ENCODE results near the gene LHX2.

Gene LHX2

DNA sequence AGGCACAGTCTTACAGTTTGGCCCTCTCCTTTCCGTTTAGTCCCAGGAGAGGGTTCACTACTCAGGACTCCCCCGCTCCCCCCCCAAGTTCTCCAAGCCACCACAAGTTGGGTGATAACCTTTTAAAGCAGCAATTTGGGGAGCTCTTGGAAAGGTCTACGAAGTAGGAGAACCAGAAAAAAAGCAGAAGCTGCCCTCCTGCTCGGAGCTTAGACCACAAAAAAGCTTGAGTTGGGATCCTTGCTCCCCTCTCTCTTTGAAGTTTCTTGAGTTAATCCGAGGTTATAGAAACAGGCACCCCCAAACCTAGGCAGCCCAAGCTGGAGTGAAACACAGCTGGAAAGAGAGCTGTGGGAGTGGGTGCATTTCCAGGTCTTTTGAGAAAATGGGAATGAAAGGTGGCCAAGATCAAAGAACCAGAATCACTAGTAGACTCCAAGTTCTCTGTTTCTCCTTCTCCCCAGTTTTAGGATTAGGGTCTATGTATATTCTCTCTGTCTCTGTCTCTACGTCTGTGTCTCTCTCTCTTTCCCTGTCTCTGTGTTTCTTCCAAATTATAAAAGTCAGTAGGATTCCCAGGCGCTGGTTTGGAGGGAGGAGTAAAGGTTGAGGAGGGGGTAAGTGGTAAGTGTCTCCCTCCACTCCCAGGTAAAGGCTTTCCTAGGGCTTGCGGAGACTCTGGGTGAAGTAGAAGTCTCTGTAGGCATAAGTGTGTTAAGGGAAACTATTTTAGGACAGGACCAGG lies 2.8 kb downstream of the LHX2 start:
- no peak for FAIRE-seq

DNA sequence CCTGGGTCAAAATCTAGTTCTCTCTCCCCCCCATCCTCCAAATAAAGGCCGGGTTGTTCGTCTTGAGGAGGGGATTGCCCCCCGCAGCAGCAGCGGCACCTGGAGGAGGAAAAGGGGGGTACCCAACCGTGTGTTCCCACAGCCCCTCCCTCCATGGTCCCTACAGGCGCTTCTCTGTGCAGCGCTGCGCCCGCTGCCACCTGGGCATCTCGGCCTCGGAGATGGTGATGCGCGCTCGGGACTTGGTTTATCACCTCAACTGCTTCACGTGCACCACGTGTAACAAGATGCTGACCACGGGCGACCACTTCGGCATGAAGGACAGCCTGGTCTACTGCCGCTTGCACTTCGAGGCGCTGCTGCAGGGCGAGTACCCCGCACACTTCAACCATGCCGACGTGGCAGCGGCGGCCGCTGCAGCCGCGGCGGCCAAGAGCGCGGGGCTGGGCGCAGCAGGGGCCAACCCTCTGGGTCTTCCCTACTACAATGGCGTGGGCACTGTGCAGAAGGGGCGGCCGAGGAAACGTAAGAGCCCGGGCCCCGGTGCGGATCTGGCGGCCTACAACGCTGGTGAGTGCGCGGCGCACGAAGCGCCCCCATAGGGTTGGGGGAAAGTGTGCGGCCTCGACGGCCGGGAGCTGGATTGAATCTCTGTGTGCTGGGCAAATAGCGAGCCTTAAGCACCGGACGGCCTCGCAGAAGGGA lies 3.5 kb downstream of the LHX2 start:
- FAIRE-seq, result no peak

DNA sequence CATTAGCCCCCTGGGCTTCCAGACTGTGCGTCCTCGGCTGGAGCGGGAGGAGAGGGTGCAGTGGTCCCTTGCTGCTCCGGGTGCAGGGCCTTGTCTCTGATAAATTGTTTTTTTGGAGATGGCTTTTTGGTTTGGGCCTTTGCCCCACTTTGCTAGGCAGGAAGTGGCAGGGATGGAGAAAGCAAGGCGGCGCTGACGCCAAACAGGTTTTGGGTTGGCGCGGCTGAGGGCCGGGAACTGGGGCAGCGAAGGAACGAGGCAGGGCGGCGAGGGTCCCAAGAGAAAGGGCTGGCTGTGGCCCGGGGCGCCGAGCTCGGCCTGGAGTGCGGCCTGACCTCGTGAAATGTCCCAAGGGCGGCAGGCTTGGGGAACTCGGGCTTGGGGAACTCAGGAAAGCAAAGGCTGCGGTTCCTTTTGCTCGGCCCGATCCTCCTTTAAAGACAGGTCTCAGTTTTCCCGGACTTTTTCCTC lies 4.1 kb downstream of the LHX2 start:
- FAIRE-seq, result no peak

DNA sequence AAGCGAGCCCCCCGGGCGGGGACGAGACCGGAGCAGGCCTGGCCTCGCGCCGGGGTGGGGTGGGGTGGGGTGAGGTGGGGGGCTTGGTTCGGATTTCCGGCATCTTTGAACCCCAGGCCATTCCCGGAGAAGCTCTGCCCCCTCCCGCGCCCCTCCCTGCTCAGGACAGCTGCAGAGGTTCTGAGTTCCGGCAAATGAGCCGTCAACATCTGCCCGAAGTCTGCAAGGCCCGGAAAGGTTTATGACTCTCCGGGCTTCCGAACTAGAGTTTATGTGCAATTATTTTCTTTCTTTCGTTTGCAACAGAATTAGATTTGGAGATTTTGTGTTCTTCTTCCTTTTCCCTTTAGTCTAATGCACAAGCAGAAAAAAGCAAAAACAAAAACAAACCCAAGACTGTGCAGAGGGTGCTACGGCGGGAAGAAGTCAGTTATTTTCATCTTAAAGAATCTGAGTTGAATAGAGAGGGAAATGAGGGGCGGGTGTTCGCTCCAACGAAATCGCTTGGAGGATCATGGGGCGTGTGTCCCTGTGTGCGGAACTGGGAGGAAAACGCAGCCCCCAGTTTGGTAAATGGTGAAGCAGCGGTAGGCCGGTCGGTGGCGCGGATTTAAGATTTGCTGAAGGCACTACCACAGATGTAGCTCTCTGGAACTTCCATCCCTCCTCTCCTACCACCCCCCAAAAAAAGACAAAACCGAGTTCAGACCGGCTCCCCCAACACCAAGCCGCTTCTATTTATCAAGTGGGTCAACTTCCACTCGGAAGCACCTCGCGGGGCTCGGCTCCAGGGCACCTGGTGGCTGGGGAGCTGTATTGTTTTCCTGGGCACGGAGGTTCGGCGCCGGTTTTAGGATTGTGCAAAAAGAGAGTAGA lies 4.8 kb downstream of the LHX2 start:
- no peak for FAIRE-seq

DNA sequence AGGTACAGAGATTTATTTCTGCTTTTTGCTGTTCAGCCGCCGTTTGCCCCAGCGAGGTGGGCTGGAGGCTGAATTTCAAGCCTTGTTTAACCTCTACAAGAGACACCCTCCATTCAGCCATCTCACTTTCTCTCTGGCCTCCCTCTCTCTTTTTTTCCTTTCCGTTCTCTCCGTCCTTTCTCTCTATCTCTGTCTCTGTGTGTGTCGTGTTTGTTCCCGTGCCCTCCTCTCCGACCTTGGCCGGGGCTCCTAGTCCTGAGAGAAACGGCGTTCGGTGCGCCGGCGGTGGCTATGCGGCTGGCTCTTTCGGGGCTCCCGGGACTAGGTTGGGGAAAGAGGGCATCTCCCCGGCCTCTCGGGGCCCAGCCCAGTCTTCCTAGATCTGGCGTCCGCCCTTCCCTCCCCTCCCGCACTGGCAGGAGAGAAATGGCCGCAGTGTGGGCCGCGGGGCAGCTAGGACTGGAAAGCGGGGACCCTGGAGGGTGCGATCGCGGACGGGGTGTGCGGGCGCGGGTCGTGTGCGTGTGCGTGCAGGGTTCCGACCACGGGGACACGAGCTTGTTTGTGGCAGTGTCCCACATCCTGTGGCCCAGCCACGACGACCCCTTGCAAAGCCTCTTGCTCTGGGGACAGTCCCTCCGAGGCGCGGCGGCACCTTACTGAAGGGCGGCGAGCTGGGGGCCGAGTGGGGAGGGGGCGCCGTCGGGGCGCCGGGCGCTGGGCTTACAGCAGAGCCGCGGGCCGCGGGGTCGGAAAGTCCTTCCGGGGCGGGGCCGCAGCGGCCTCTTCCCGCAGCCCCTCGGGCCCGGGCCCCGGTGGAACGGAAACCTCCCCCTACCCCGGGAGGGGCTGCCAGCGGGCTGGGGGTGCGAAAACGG lies 5.7 kb downstream of the LHX2 start:
- FAIRE-seq, result no peak

DNA sequence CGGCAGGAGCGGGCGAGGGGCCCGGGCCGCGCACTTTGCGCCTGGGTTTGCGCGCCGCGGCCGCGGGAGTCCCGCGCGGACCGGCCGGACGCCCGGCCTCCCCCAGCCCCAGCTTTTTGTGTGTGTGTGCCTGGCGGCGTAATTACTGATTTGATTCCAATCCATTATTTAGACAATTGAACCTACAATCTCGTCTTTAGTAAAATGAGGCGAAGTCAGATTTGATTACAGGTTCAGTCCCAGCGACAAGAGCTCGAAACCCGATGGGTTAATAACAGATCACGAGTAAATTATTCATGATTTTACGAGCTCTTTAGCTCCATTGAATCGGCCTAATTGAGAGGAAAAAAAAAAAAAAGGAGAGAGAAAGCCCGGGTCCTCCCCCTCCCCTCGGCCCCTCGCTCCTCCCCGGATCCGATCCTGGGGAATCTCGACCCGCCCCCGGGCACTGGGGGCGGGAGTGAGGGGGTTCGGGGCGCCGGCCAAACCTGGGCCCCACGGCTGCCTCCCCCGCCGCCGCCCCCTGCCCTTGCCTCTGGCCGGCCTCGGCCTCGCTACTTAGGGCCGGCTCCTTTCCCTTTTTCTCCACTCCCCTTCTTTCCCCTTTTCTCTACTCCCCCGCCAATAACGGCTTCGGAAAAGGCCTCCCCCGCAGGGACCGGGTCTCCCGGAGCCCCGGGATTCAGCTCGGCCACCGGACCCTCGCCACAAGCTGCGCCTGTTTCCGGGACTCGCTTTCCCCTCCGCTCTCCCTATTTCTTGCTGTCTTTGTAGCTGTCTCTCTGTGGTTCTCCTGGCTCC lies 6.6 kb downstream of the LHX2 start:
- no peak for FAIRE-seq

DNA sequence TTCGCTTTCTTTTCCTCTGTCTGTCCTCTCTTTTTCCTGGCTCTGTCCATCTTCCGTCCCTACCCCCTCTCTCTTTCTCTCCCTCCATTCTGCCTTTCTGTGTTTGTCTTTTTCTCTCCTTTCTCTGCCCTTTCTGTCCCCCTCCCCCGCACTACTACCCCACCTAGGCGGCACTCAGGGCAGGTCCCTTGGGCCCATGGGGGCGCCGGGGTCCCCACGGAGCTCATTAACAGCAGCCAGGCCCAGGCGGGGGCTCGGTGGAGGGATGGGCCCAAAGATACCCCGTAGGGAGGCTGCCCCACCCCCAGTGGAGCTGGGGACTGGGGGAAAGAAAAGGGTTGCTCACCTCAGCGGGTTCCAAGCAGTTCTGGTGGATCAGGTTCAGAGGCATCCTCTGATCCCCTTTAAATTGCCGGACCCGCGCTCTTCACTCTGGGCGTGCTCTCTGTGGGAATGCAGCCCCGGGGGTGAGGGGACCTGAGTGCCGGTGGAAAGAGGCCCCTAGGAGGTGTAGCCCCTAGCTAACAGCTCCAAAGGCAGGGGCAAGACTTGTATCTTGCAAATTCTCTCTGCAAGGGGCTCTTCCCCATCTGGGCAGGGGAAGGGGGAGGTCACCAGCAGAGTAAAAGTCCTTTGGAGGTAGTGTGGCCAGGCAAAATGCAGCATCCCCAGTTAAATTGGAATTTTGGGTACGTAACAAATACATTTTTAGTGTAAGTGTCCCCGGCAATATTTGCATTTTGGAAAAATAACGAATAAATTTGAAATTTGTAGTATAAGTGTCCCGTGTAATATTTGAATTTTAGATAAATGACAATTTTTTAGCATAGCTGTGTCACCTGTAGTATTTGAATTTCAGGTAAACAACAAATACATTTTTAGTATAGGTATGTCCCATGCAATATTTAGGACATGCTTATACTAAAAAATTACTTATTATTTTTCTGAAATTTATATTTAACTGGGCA lies 7.4 kb downstream of the LHX2 start:
- FAIRE-seq, result no peak

DNA sequence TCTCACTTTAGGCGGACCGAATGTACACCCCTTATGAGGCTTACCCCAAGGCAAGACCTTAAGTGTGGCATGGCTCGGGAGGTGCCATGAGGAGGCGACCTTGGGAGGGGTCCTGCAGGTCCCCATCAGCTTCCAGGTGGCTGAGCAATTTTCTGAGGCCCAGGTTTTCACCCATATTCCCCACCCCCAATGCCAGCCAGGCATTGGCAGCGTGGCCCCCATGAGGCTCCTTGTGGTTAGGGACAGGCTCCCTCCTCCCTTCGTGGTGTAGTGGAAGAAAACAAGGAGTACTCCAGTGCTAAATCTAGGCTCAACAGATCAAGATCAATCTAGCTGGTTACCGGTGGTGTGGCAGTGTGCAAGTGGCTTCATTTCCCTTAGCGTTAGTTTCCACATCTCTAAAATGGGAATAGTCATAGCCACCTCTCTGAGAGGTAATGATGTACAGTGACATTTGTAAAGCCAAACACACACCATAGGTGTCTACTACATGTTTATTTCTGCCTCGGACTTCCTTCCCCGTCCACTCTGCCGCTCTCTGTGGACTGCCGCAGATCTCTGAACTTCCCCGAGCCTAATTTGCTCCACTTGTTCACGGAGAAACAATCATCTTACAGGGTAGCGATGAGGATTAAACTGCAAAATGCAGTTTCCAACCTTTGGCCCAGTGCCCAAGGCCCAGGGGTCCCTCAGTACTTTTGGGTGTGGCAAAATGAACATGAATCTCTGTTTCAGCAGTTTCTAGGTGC lies 8.4 kb downstream of the LHX2 start:
- FAIRE-seq, result no peak

DNA sequence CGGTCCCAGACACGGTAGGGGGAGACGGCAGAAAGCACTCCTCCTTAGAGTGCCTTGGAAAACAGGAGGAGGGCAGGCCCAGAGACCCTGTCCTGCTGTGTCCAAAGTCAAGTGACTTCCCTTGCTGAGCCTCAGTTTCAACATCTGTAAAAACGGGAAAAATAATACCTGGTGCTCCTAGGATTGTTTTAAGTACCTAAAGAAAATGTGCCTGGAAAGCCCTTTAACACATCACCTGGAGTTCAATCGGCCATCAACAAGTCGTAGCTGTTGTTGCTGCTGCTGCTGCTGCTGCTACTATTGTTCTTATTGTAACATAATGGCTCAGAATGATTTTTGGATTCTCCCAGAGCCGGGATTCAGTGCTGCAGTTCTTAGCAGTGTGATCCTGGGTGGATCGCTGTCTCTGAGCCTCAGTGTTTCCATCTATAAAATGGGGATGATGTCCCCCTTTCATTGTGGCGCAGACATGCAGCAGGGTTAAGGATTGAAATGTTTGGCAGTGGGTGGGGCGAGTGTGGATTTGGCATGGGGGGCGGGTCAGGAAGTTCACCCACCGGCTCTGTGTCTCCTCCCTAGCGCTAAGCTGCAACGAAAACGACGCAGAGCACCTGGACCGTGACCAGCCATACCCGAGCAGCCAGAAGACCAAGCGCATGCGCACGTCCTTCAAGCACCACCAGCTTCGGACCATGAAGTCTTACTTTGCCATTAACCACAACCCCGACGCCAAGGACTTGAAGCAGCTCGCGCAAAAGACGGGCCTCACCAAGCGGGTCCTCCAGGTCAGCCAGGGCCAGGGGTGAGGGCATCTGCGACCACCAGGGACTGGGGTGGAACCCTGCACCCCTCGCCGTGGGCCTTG lies 9.2 kb downstream of the LHX2 start:
- FAIRE-seq, result no peak

DNA sequence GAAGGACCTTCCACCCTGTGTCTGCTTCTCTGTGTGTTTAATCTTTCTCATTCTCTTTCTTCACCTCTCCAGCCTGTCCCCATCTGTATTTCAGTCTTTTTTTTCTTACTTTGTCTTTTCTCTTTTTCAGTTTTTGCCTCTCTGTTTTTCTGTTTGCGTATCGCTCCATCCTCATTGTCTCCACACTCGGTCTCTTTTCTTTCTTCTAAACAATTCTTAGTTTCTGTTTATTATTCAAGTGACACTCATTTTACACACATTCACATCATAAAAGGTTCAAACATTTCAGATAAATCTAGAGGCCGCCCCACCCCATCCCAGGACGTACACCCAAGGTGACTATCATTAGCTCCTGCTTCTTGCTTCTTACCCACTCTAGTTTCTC lies 9.8 kb downstream of the LHX2 start:
- FAIRE-seq, result no peak

DNA sequence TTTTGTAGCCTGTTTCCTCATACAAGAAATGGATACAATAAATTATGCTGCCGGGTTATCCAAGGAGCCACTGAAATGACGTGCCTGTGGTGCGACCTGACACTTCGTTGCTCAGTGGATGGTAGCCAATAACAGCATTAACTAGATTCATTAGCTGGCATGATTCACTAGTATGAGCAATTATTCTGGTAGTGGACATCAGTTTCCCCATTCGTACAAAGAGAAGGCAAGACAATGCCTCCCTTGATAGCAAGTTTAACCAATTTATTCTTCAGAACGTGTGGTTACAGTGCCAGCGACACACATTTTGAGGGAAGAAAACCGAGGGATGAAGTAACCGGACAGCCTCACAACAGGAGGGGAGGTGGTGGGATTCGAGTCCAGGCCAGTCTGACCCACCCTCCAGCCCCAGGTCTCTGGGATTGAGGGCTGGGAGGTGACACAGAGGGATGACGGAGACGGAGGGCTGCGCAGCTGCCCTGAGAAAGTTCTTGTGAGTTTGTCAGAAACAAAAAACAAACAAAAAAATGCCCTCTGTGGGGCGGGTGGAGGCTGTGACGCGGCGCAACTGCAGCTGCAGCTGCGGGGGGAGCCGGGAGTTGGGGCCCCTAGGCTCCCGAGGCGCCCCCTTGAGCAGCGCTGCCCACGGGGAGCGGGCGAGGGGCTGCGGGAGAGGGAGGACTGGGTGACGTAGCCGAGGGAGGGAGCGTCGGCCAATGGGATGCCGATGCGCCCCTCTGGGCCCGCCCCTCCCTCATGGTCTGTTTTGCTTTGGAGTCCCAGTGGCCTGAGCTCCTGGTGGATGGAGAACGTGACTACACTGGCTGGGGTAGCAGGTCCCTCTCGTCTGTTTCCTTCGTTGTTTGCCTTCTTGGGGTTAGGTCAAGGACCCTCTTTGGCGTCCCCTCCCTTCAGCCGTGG lies 10.9 kb downstream of the LHX2 start:
- FAIRE-seq, result no peak

DNA sequence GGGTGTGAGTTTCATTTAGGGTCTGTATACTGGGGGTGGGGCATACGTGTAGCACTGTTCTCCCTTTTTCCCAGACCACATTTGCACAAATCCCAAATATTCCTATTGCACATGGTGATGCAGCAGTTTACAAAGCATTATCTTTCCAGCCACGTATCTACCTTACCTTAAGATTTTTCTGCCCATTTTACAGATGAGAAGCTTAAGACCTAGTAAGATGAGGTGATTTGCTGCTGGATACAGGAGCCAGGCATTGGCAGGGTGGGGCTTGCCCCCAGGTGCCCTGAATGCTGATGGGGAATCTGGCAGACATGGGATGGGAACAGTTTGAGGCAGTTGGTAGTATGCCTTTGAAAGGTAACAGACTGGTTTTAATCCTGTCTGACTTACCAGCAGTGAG lies 12.5 kb downstream of the LHX2 start:
- no peak for FAIRE-seq

DNA sequence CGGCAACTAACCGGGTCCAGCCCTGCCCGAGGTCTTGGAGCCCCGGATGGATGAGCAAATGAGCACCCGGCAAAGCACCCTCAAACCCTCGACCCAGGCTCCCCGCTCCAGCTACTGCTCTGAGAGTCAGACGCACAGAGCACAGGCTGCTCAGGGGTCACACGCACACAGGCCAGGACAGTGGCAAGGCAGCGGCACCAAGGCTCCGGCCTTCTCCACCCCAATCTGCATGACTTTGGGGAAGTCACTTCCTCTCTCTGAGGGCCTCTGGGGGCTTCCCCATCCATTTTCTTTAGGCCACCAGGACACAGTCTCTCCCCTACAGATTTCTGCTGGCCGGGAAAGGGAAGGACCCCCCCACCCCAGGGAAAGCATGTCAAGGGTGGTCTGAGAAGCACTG lies 18.0 kb downstream of the LHX2 start:
- no peak for FAIRE-seq

DNA sequence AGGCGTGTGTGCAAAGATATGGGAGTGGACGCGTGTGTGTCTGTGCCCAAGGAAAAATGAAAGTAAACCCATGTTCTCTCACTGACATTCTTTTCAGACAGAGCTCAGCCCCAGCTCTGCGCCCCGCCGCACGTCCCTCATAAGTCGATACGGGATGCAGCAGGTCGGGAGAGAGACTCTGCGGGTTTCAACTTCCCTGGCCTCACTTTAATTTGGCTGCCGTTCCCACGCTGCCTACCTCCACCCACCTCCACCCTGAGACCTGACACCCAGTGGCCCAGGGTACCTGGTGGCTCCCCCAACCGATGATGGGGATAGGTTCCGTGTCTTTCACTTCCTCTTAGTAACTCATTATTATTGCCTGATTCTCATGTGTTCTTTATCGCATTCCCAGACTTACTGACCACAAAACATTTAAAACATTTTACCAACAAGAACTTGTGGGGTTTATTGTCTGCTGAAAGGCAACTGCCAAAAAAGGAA lies 19.4 kb downstream of the LHX2 start:
- no peak for FAIRE-seq

DNA sequence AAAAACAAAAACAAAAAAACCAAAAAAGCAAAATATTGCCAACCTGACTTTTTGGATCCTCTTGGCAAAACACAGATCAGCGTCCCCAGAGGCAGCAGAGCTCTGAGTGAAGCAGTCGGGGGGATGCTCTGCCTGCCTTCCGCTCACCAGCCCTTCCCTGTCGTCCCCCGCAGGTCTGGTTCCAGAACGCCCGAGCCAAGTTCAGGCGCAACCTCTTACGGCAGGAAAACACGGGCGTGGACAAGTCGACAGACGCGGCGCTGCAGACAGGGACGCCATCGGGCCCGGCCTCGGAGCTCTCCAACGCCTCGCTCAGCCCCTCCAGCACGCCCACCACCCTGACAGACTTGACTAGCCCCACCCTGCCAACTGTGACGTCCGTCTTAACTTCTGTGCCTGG lies 20.7 kb downstream of the LHX2 start:
- FAIRE-seq, result no peak

DNA sequence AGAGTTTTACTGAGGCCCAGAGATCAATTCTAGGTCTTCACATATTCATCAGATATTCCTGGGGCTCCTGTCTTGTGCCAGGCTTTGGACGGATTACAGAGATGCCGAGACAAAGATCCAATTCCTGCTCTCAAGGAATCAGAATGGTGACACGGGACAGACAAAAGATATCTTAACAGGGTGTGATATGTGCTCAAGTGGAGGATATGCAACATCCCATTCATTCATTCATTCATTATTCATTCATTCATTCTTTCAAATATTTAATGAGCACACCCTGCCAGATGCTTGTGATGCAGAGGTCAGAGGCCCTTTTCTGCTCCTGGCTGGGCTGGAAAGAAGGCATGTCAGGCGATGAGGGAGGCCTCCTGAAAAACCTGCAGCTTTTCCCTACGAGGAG lies 21.8 kb downstream of the LHX2 start:
- no peak for FAIRE-seq

DNA sequence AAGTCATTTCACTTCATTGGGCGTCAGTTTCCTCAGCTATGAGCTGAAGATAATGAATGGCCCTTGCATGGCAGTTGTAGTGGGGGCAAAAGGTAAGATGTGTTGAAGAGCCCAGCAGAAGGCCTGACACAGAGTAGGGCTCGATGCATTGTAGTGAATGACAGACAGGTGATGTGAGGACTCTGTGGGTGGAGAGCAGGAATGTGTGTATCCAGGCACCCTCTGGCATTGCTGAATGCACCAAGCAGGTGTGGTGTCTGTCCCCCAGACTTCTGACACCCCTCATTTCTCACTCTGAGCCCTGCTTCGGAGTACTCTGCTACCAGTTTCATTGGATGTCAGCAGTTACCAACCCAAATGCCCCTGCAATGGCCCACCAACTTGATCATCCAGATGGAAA lies 22.4 kb downstream of the LHX2 start:
- no peak for FAIRE-seq
